GM21825 (cell line): ENCODE data around the gene MAST4.

Experiments used
- ATAC-seq: cut with Tn5 transposase; IDR thresholded peaks from one replicate; pipeline ENCODE4 v1.9.1; 2021; ENCODE audit warnings: mild to moderate bottlenecking, moderate library complexity; ENCODE audit not compliant: unreplicated experiment

MAST4 gene

DNA sequence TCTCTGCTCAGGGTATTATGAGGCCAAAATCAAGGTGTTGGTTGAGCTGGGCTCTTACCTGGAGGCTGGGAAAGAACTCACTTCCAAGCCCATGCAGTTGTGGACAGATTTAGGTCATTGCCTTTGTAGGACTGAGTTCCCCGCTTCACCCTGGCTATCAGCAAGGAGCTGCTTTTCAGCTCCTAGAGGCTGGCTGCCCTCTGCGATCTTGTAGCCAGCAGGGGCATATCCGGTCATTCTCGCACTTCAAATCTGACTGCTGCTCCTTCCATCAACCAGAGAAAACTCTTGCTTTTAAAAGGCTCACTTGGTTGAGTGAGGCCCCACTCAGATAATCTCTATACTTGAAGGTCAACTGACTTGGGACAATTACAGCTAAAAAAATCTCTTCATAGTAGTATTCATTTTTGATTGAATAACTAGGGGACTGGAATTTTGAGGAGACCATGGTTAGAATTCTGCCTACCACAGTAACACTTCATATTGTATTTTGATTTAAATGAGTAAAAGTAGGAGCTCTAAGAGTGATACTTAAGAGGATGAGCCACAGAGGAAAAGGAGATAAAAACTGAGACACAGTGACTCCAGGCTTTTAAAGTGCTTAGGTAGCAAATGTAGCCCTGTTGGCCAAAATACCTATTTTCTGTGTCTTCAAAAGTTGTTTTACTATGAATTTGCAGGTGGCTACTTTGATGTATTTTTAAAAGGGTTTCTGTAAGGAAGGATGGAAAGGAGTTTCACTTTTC, 463.0 kb downstream of the MAST4 start:
- no peak for ATAC-seq

GRCh38 chr5:67059744-67060490, 463.7 kb downstream of the MAST4 start:
- ATAC-seq, result no peak

DNA sequence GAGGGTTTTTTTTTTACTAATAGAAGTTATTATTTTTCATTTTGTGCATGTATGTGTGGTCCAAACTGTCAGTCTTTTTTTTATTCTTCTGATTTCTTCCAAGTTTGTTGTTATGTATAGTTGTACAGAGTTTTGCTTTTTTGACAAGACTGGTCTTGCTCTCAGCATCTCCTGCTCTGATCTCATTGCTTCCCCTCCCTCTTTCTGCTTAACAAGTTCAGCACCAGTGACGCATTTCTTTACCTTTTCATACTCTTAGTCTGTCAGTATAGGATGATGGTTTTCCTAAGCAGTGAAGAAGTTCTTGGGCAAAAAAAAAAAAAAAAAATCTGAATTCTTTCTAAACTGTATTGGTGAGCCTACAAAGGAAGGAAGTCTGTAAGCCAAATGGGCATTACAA, 465.3 kb downstream of the MAST4 start:
- no peak for ATAC-seq

DNA sequence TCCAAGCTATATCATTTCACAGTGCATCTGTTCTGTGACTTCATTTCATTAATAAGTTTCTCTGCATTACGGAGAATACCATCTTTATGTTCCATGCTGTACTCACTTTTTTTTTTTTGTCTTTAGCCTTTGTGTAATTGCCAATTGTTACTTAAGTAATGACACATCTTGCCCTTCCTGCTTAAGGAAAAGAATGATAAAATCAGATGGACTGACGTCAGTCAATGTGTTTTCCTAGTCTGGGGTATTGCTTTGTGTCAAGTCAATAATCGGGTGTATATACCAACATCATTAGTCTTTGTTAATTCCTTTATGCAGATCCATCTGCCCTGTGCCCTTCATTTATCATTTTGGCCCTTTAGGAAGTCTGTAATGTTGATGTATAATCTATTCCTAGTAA, 466.9 kb downstream of the MAST4 start:
- no peak for ATAC-seq

DNA sequence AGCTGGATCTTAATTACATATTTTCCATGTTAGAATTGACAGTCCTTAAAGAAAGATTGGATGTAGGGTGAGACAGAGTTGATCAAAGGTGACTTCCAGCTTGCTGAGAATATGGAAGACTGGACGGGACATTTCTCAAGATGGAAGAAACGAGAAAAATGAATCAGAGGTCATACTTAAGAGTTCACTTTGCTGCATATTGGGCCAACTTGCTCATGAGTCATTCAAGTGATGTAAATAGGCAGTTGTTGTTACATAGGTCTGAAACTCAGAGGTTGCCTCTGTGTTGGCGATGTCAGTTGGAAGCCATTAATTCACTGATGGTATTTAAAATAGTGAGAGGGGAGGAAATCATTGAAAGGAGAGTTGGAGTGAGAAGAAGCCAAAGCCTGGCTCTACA, 467.6 kb downstream of the MAST4 start:
- ATAC-seq, result no peak

- ATAC-seq, result no peak
Measured at GRCh38 chr5:67065237-67065636, 469.0 kb downstream of the MAST4 start.

DNA sequence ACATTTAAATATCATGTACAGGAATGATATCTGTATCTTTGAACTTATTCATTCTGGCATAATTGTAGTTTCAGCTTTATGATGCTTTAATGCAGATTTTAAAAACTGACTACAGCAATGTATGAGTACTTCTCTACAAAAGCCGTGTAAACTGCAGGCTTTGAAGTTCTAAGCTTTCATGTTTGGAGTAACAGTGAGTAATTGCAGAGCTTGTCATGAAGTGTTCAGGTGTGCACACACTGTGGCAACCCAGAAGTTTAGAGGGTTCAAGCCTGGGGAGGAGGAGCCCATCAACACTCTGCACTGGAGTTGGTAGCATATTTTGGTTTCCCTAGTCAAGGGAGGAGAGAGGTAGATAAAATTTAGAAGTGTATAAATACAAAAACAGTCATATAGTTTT, 469.5 kb downstream of the MAST4 start:
- no peak for ATAC-seq

DNA sequence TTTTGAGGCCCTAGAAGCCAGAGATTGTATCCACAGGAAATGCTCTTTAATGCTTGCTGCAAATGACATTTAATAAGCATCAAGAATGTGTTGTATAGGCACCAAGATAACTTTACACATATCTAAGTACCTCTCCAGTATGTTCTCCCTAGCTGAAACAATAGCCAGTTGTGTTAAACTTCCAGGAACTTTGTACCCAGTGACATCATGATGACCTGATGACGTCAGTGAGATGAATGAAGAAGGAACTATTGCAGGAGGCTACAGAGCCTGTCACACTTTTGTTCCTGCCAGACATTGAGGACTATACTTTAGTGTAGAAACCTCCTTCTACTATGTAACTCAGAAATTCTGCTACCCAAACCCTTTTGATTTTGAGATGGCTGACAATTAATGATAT, 470.6 kb downstream of the MAST4 start:
- no peak for ATAC-seq

GRCh38 chr5:67073045-67073680, 477.0 kb downstream of the MAST4 start:
- ATAC-seq, result no peak

GRCh38 chr5:67077296-67077695, 481.1 kb downstream of the MAST4 start:
- no peak for ATAC-seq

DNA sequence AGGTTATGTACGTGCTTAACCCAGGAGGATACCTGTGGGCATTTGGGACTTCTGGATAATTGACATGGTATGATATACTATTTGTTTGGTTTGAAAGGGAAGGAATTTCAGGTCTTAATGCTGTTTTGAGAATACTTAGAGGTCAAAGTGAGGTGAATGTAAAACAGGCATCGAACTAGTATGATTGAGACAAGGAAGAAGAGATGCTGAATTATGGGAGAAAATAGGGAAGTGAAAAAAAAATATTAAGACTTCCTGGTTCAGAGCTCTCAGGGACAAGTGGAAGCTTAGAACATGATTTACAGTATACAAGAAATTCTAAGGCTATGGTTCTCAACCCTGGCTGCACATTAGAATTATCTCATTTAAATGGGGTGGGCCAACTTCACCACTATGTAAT, 485.1 kb downstream of the MAST4 start:
- ATAC-seq, result no peak

- no peak for ATAC-seq
Measured at GRCh38 chr5:67082941-67083340, 486.7 kb downstream of the MAST4 start.

DNA sequence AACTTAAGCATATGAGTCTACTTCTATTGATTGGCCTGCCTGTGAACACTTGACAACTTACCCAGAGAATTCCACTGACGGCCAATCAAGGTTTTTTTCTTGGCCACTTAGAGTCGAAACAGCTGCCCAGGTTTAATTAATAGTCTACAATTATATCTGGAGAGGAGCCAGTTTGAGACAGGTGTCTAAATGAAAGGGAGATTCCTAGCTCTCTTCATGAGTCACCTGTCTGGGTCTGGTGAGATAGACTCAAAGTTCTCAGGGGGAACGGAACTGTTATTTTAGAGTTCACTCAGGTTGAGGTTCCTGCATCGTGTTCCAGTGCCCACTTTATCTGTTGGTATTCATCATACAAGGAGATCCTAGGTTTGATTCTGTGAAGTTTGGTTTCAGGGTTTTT, 489.4 kb downstream of the MAST4 start:
- ATAC-seq, result no peak

GRCh38 chr5:67089200-67089725, 493.1 kb downstream of the MAST4 start:
- ATAC-seq, result no peak

- no peak for ATAC-seq
Measured at GRCh38 chr5:67090040-67090439, 493.8 kb downstream of the MAST4 start.

DNA sequence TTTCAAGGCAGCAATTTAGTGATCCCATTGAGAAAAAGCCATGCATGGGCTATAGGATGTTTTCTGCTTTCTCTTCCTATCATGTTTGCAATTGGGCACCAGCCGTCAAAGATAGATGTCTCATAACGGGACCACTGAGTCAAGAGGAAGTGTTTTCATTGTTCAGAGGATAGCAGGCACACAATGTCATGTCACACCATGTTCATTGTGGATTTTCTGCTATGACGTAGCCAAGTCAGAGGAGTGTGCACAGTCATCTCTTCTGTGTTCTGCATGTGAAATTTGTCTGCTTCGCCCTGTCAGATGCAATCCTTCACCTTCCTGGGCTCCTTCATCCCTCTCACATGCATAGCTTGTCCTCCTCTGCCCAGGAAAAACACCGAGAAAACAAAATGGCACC, 494.4 kb downstream of the MAST4 start:
- ATAC-seq, result no peak

DNA sequence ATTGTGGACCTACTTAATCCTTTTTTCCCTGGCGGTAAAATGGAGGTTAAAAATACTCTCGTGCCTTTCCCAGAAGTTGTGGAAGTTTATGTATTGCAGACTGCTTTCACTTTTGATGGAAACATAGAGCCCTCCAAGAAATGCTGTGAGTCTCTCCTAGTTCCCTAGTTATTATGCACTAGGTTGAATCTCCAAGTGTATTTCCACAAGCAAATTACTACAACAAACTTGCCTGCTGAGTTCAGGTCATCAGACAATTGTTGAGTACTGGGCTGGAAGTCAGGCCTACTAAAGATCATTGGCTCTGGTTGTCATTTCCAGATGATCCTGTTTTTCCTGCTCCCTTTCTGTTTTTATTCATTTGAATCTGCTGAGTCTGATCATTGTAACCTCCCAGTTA, 496.3 kb downstream of the MAST4 start:
- ATAC-seq, result no peak

- no peak for ATAC-seq
Measured at GRCh38 chr5:67093279-67093678, 497.1 kb downstream of the MAST4 start.

DNA sequence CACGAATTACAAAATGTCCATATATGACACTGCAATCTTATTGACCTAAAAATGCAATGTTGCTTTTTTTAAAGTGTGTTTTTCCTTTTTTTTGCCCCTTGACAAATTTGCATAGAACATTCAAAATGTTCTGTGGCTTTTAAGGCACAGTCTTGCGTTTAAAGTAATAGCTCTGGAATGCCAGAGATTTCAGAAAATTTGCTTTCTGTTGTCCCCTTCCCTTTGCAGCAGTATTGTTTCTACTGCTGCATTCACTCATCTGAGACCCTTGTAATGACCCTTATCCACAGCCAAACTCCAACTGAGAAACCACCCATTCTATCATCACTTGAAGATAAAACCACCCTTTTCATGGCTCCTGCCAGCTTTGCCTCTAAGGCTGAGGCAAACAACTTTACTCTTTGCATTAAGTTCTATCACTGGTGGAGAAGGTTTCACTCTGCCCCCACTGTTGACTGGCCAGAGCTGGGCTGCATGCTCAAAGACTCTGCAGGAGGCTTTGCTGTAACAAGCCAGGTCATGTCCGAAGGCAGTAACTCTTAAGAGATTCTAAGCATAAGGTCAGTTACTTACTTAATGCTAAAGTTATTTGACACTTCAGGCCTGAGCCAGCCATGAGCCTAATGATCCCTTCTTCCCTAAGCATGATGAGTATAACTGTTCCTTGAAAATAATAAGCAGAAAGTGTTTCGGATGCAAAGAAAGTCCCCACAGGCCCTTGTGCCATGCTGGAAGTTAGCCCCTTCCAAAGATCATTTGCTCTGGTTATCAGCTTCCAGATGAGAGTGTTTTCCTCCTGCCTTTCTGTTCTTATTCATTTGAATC, 498.5 kb downstream of the MAST4 start:
- ATAC-seq, result no peak

GRCh38 chr5:67095346-67096171, 499.4 kb downstream of the MAST4 start:
- no peak for ATAC-seq
